Neuronal stem cell (in vitro differentiated cells): ENCODE data around the gene OLA1.

Experiments used
- DNase-seq: peaks from one replicate; pipeline ENCODE4 v3.0.0-alpha.2; 2013; ENCODE audit warnings: low spot score
- H2AFZ ChIP-seq: one replicate; pipeline ENCODE4 v1.6.1; 2013; ENCODE audit warnings: mild to moderate bottlenecking, low read length, inconsistent platforms
- H2AK5ac ChIP-seq: 2 replicates; pipeline ENCODE4 v1.6.1; 2013; ENCODE audit warnings: low read depth, mild to moderate bottlenecking, inconsistent platforms, low read length, moderate library complexity, mixed read lengths
- H2BK120ac ChIP-seq: 2 replicates; pipeline ENCODE4 v1.6.1; 2013; ENCODE audit warnings: low read depth, mild to moderate bottlenecking, inconsistent platforms, low read length, moderate library complexity, mixed read lengths
- H2BK12ac ChIP-seq: one replicate; pipeline ENCODE4 v1.6.1; 2013; ENCODE audit warnings: low read length, inconsistent platforms
- H2BK15ac ChIP-seq: 2 replicates; pipeline ENCODE4 v1.6.1; 2013; ENCODE audit warnings: mild to moderate bottlenecking, low read length, inconsistent platforms, mixed read lengths
- H2BK5ac ChIP-seq: one replicate; pipeline ENCODE4 v1.6.1; 2013; ENCODE audit warnings: inconsistent platforms, mild to moderate bottlenecking, low read length, moderate library complexity
- H3K14ac ChIP-seq: one replicate; pipeline ENCODE4 v1.6.1; 2013; ENCODE audit warnings: low read length, inconsistent platforms
- H3K18ac ChIP-seq: 2 replicates; pipeline ENCODE4 v1.6.1; 2013; ENCODE audit warnings: low read length, inconsistent platforms
- H3K23ac ChIP-seq: 2 replicates; pipeline ENCODE4 v1.6.1; 2013; ENCODE audit warnings: low read depth, mild to moderate bottlenecking, mixed read lengths, low read length, inconsistent platforms; ENCODE audit not compliant: poor library complexity
- H3K27ac ChIP-seq: replicated peaks from 3 replicates; pipeline ENCODE4 v1.5.1; 2013; ENCODE audit warnings: low read length, inconsistent platforms
- H3K27me3 ChIP-seq, 3 experiments: 2 replicates each; pipeline ENCODE4 v1.6.1; 2013; ENCODE audit warnings: low read length in 3 of 3, mild to moderate bottlenecking in 2 of 3, inconsistent platforms in 1 of 3, low read depth in 1 of 3, mixed read lengths in 1 of 3, moderate library complexity in 1 of 3; ENCODE audit not compliant: control insufficient read depth in 3 of 3, insufficient read depth in 3 of 3
- H3K36me3 ChIP-seq, 2 donors: replicated peaks in 1 of 2; 2 replicates each; pipeline ENCODE4 v1.6.1; 2013; ENCODE audit warnings: low read length in 2 of 2; ENCODE audit not compliant: control insufficient read depth in 2 of 2, insufficient read depth in 2 of 2
- H3K4ac ChIP-seq: 2 replicates; pipeline ENCODE4 v1.6.1; 2013; ENCODE audit warnings: inconsistent platforms, mild to moderate bottlenecking, low read length, moderate library complexity
- H3K4me1 ChIP-seq, 2 donors: 1 replicate in 1 of 2; 2 replicates in 1 of 2; pipeline ENCODE4 v1.6.1; 2013; ENCODE audit warnings: low read length in 2 of 2, low read depth in 1 of 2; ENCODE audit not compliant: control insufficient read depth in 2 of 2, insufficient read depth in 1 of 2
- H3K4me2 ChIP-seq: one replicate; pipeline ENCODE4 v1.6.1; 2013; ENCODE audit warnings: mild to moderate bottlenecking, low read length, inconsistent platforms; ENCODE audit not compliant: insufficient read depth, poor library complexity, severe bottlenecking
- H3K4me3 ChIP-seq, 2 donors: 2 replicates each; pipeline ENCODE4 v1.5.1; 2013; ENCODE audit warnings: low read length in 2 of 2, mild to moderate bottlenecking in 2 of 2, inconsistent platforms in 1 of 2, moderate library complexity in 1 of 2
- H3K79me1 ChIP-seq: one replicate; pipeline ENCODE4 v1.6.1; 2013; ENCODE audit warnings: low read depth, mild to moderate bottlenecking, inconsistent platforms, low read length, moderate library complexity
- H3K9ac ChIP-seq: one replicate; pipeline ENCODE4 v1.6.1; 2013; ENCODE audit warnings: mild to moderate bottlenecking, low read depth, low read length, inconsistent platforms; ENCODE audit not compliant: poor library complexity
- H3K9me3 ChIP-seq, 2 donors: replicated peaks in 1 of 2; 2 replicates each; pipeline versions ENCODE3 to v1.6.1; 2013; ENCODE audit warnings: low read length in 2 of 2, mild to moderate bottlenecking in 2 of 2, inconsistent platforms in 1 of 2, low read depth in 1 of 2, mixed read lengths in 1 of 2, moderate library complexity in 1 of 2; ENCODE audit not compliant: control insufficient read depth in 2 of 2, insufficient read depth in 1 of 2
- H4K8ac ChIP-seq: one replicate; pipeline ENCODE4 v1.6.1; 2013; ENCODE audit warnings: low read depth, mild to moderate bottlenecking, inconsistent platforms, low read length, moderate library complexity
- H4K91ac ChIP-seq: one replicate; pipeline ENCODE4 v1.6.1; 2013; ENCODE audit warnings: low read length, low read depth, mild to moderate bottlenecking, inconsistent platforms; ENCODE audit not compliant: poor library complexity
- WGBS, 2 donors: extraction: QIAGEN DNeasy Blood & Tissue Kit; methylation state at CpG; one replicate each; pipeline ENCODE4 v1.1.7; 2013; ENCODE audit warnings: missing lambda C conversion rate in 2 of 2, mixed read lengths in 1 of 2; ENCODE audit not compliant: insufficient read length in 2 of 2, insufficient replicate concordance in 1 of 2; ENCODE audit errors: extremely low coverage in 2 of 2; 5-methylcytosine and 5-hydroxymethylcytosine counted together

Gene OLA1

GRCh38 chr2:174054926-174055325 lies 193.4 kb downstream of the OLA1 start:
- H3K18ac ChIP-seq: no peak overlapping the region
- peaks cover 15 to 16% of the 10 kb centered on the region in 2 donors for H3K4me1 ChIP-seq
- H2AFZ ChIP-seq: no peak overlapping the region
- H4K8ac ChIP-seq: no peak overlapping the region
- H3K4me2 ChIP-seq: no peak overlapping the region
- no peak overlapping the region for H2BK12ac ChIP-seq
- H3K4me3 ChIP-seq: no peak overlapping the region
- no peak overlapping the region for H2BK5ac ChIP-seq
- H3K27ac ChIP-seq: no peak overlapping the region
- no peak overlapping the region for H3K23ac ChIP-seq
- H2BK15ac ChIP-seq: no peak overlapping the region
- no CpG with 5 or more reads among the region's 8 CpGs for WGBS, 2 donors
- no peak overlapping the region for H2BK120ac ChIP-seq
- no peak overlapping the region for H3K14ac ChIP-seq
- no peak overlapping the region for H3K4ac ChIP-seq
- peaks cover 0 to 3% (median 0%) of the 10 kb centered on the region in 3 experiments for H3K27me3 ChIP-seq
- H3K79me1 ChIP-seq: no peaks in the 10 kb centered on the region
- H2AK5ac ChIP-seq: no peak overlapping the region
- peaks cover 5 to 10% of the 10 kb centered on the region in 2 donors for H3K9me3 ChIP-seq
- H3K9ac ChIP-seq: no peak overlapping the region
- H3K36me3 ChIP-seq: no peaks in the 10 kb centered on the region
- DNase-seq: no peak
- H4K91ac ChIP-seq: no peak overlapping the region

GRCh38 chr2:174053355-174054151 lies 194.8 kb downstream of the OLA1 start:
- H3K14ac ChIP-seq: no peak overlapping the region
- H3K27ac ChIP-seq: peak overlapping the region; percentile 14
- H3K79me1 ChIP-seq: no peaks in the 10 kb centered on the region
- H2BK15ac ChIP-seq: no peak overlapping the region
- H3K4me3 ChIP-seq: no peak overlapping the region
- DNase-seq: no peak
- no peak overlapping the region for H2BK5ac ChIP-seq
- H3K4me2 ChIP-seq: peak overlapping the region; percentile 32
- peak overlapping the region; percentile 82 for H2AFZ ChIP-seq
- H3K4me1 ChIP-seq: peaks cover 15 to 18% of the 10 kb centered on the region in 2 donors
- H2BK120ac ChIP-seq: no peak overlapping the region
- peak overlapping the region; percentile 31 for H3K18ac ChIP-seq
- H2BK12ac ChIP-seq: peak overlapping the region; percentile 67
- H3K23ac ChIP-seq: no peak overlapping the region
- no peaks in the 10 kb centered on the region for H3K36me3 ChIP-seq
- no peak overlapping the region for H2AK5ac ChIP-seq
- peaks cover 0 to 3% (median 0%) of the 10 kb centered on the region in 3 experiments for H3K27me3 ChIP-seq
- H3K9me3 ChIP-seq: peaks cover under 1 to 2% of the 10 kb centered on the region in 2 donors
- no peak overlapping the region for H3K9ac ChIP-seq
- no peak overlapping the region for H4K8ac ChIP-seq
- no CpG with 5 or more reads among the region's 10 CpGs for WGBS, 2 donors
- no peak overlapping the region for H4K91ac ChIP-seq
- H3K4ac ChIP-seq: no peak overlapping the region

- no peak overlapping the region for H2BK5ac ChIP-seq
- no peak for DNase-seq
- no peak overlapping the region for H3K9ac ChIP-seq
- peaks cover 15 to 18% of the 10 kb centered on the region in 2 donors for H3K4me1 ChIP-seq
- no CpG with 5 or more reads among the region's 3 CpGs for WGBS, 2 donors
- H3K14ac ChIP-seq: no peak overlapping the region
- no peak overlapping the region for H3K23ac ChIP-seq
- H2AK5ac ChIP-seq: no peak overlapping the region
- no peak overlapping the region for H3K4me3 ChIP-seq
- H3K27me3 ChIP-seq: peaks cover 0 to 3% (median 0%) of the 10 kb centered on the region in 3 experiments
- H2BK120ac ChIP-seq: no peak overlapping the region
- no peak overlapping the region for H3K4me2 ChIP-seq
- no peak overlapping the region for H2BK12ac ChIP-seq
- no peak overlapping the region for H4K91ac ChIP-seq
- H3K4ac ChIP-seq: no peak overlapping the region
- H2BK15ac ChIP-seq: no peak overlapping the region
- peak overlapping the region; percentile 70 for H2AFZ ChIP-seq
- no peak overlapping the region for H3K27ac ChIP-seq
- no peaks in the 10 kb centered on the region for H3K36me3 ChIP-seq
- no peak overlapping the region for H4K8ac ChIP-seq
- peaks cover 0 to 2% of the 10 kb centered on the region in 2 donors for H3K9me3 ChIP-seq
- no peaks in the 10 kb centered on the region for H3K79me1 ChIP-seq
- no peak overlapping the region for H3K18ac ChIP-seq
These were observed 195.8 kb downstream of the OLA1 start for GRCh38 chr2:174052584-174052976.

GRCh38 chr2:174051741-174052583 lies 196.4 kb downstream of the OLA1 start:
- peaks cover 0 to 2% of the 10 kb centered on the region in 2 donors for H3K9me3 ChIP-seq
- no peaks in the 10 kb centered on the region for H3K79me1 ChIP-seq
- H3K4me2 ChIP-seq: no peak overlapping the region
- no peak overlapping the region for H3K23ac ChIP-seq
- H2AK5ac ChIP-seq: no peak overlapping the region
- peak overlapping the region; percentile 70 for H2AFZ ChIP-seq
- no peak overlapping the region for H3K4ac ChIP-seq
- H2BK12ac ChIP-seq: no peak overlapping the region
- no CpG with 5 or more reads among the region's 13 CpGs for WGBS, 2 donors
- H4K8ac ChIP-seq: no peak overlapping the region
- H2BK15ac ChIP-seq: no peak overlapping the region
- peaks cover 0 to 3% (median 0%) of the 10 kb centered on the region in 3 experiments for H3K27me3 ChIP-seq
- H3K4me3 ChIP-seq: no peak overlapping the region
- DNase-seq: no peak
- no peak overlapping the region for H2BK120ac ChIP-seq
- no peak overlapping the region for H3K18ac ChIP-seq
- no peak overlapping the region for H2BK5ac ChIP-seq
- H3K14ac ChIP-seq: no peak overlapping the region
- peaks cover 15 to 18% of the 10 kb centered on the region in 2 donors for H3K4me1 ChIP-seq
- no peak overlapping the region for H3K9ac ChIP-seq
- no peaks in the 10 kb centered on the region for H3K36me3 ChIP-seq
- no peak overlapping the region for H4K91ac ChIP-seq
- no peak overlapping the region for H3K27ac ChIP-seq
